ENCODE results near the gene LMAN2L.

GRCh38 chr2:96730212-96730611 is 9.7 kb downstream of the LMAN2L start:
- TF ChIP-seq, protein P1, sequence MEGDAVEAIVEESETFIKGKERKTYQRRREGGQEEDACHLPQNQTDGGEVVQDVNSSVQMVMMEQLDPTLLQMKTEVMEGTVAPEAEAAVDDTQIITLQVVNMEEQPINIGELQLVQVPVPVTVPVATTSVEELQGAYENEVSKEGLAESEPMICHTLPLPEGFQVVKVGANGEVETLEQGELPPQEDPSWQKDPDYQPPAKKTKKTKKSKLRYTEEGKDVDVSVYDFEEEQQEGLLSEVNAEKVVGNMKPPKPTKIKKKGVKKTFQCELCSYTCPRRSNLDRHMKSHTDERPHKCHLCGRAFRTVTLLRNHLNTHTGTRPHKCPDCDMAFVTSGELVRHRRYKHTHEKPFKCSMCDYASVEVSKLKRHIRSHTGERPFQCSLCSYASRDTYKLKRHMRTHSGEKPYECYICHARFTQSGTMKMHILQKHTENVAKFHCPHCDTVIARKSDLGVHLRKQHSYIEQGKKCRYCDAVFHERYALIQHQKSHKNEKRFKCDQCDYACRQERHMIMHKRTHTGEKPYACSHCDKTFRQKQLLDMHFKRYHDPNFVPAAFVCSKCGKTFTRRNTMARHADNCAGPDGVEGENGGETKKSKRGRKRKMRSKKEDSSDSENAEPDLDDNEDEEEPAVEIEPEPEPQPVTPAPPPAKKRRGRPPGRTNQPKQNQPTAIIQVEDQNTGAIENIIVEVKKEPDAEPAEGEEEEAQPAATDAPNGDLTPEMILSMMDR (IDR thresholded peaks at IDR 0.05; ENCODE audit: low read length): no peak
- TF ChIP-seq EZH2 (IDR thresholded peaks at IDR 0.05; ENCODE audit: borderline replicate concordance, low read length): no peak
